GM12864 (cell line): ENCODE results near the gene PDE11A.

Source experiments
- DNase-seq: peaks from one replicate; pipeline ENCODE4 v3.0.0-alpha.2; 2011; ENCODE audit warnings: low read depth
- H3K4me3 ChIP-seq: 2 replicates; pipeline ENCODE4 v1.5.1; 2011; ENCODE audit warnings: mild to moderate bottlenecking, low read depth, low read length, control low read depth
- CTCF ChIP-seq: IDR thresholded peaks from 2 replicates; pipeline ENCODE4 v1.5.1; 2011; ENCODE audit warnings: low read depth, mild to moderate bottlenecking, moderate library complexity, low read length, control low read depth, inconsistent platforms; ENCODE audit errors: missing control alignments

PDE11A gene

GRCh38 chr2:177640423-177640822 is 432.2 kb downstream of the PDE11A start:
- H3K4me3 ChIP-seq: no peak overlapping the region
- no peak for TF ChIP-seq CTCF
- no peak for DNase-seq

- TF ChIP-seq CTCF: no peak
- H3K4me3 ChIP-seq: no peak overlapping the region
- no peak for DNase-seq
Measured at GRCh38 chr2:177639262-177639914, 433.2 kb downstream of the PDE11A start.

- no peak for TF ChIP-seq CTCF
- H3K4me3 ChIP-seq: no peak overlapping the region
- no peak for DNase-seq
Measured at GRCh38 chr2:177638507-177638906, 434.1 kb downstream of the PDE11A start.

GRCh38 chr2:177636672-177637071 is 435.9 kb downstream of the PDE11A start:
- no peak for TF ChIP-seq CTCF
- DNase-seq: no peak
- no peak overlapping the region for H3K4me3 ChIP-seq

- no peak for TF ChIP-seq CTCF
Measured at GRCh38 chr2:177635696-177636095, 436.9 kb downstream of the PDE11A start.

GRCh38 chr2:177633910-177634294 is 438.7 kb downstream of the PDE11A start:
- H3K4me3 ChIP-seq: no peak overlapping the region
- no peak for DNase-seq
- no peak for TF ChIP-seq CTCF

More at GRCh38 chr2:177635696-177636095, 436.9 kb downstream of the PDE11A start:
- no peak for DNase-seq
- no peak overlapping the region for H3K4me3 ChIP-seq

- no peak overlapping the region for H3K4me3 ChIP-seq
- no peak for DNase-seq
- no peak for TF ChIP-seq CTCF
Measured at GRCh38 chr2:177633111-177633510, 439.5 kb downstream of the PDE11A start.
